Stomach (tissue), 4 donors: ENCODE data around the gene GJB3.
"Not testable (repeated sequence)": the region's sequence is repeated elsewhere in the genome, so short reads cannot be mapped to it uniquely, and the experiment has no call there.

Experiments
- CTCF ChIP-seq, 7 experiments: fragments of 450-650 bp in 4 of 7; fragments of 200-600 bp in 3 of 7; sonication (generic) in 3 of 7; IDR thresholded peaks; one replicate each; pipeline ENCODE4 v1.5.1; 2016 to 2019; ENCODE audit warnings: antibody characterized with exemption in 7 of 7, control low read depth in 2 of 7, mild to moderate bottlenecking in 1 of 7
- EP300 ChIP-seq: sonication (generic); formaldehyde crosslinking; IDR thresholded peaks from one replicate; pipeline ENCODE4 v1.6.1; 2017; ENCODE audit warnings: antibody characterized with exemption
- POLR2A ChIP-seq, 4 donors: fragments of 450-650 bp; IDR thresholded peaks; one replicate each; pipeline ENCODE4 v1.6.1; 2016; ENCODE audit warnings: antibody characterized with exemption in 4 of 4, control low read depth in 2 of 4, mild to moderate bottlenecking in 1 of 4, moderate library complexity in 1 of 4

- not testable (repeated sequence) for TF ChIP-seq CTCF (IDR thresholded peaks at IDR 0.05); EP300; POLR2A (IDR thresholded peaks at IDR 0.05)
These were observed 43.8 kb upstream of the GJB3 start for GRCh38 chr1:34737236-34737635.
